Mucosa of rectum (tissue), 2 donors: ENCODE data around the gene NKX2-3.

Experiments used
- H3K27ac ChIP-seq, 2 donors: one replicate each; pipeline ENCODE4 v1.7.0; 2013; ENCODE audit warnings: inconsistent platforms in 2 of 2, low read depth in 2 of 2, low read length in 2 of 2
- H3K27me3 ChIP-seq, 2 donors: one replicate each; pipeline ENCODE4 v1.7.0; 2013; ENCODE audit warnings: low read length in 2 of 2; ENCODE audit not compliant: control insufficient read depth in 2 of 2, insufficient read depth in 2 of 2
- H3K36me3 ChIP-seq, 2 donors: one replicate each; pipeline ENCODE4 v1.7.0; 2013; ENCODE audit warnings: low read length in 2 of 2; ENCODE audit not compliant: control insufficient read depth in 2 of 2, insufficient read depth in 2 of 2
- H3K4me1 ChIP-seq, 2 donors: one replicate each; pipeline ENCODE4 v1.7.0; 2013; ENCODE audit warnings: low read length in 2 of 2, mild to moderate bottlenecking in 1 of 2; ENCODE audit not compliant: control insufficient read depth in 2 of 2, insufficient read depth in 2 of 2
- H3K4me3 ChIP-seq, 2 donors: one replicate each; pipeline ENCODE4 v1.7.0; 2013; ENCODE audit warnings: low read length in 2 of 2
- H3K9ac ChIP-seq, 2 donors: one replicate each; pipeline ENCODE4 v1.7.0; 2013; ENCODE audit warnings: low read length in 2 of 2, low read depth in 1 of 2, mild to moderate bottlenecking in 1 of 2
- H3K9me3 ChIP-seq, 2 donors: one replicate each; pipeline ENCODE4 v1.7.0; 2013; ENCODE audit warnings: low read length in 2 of 2; ENCODE audit not compliant: control insufficient read depth in 2 of 2
- donor health status: healthy.
- donor health status: Normal muscosa, but diverticular disease.

The NKX2-3 gene

DNA sequence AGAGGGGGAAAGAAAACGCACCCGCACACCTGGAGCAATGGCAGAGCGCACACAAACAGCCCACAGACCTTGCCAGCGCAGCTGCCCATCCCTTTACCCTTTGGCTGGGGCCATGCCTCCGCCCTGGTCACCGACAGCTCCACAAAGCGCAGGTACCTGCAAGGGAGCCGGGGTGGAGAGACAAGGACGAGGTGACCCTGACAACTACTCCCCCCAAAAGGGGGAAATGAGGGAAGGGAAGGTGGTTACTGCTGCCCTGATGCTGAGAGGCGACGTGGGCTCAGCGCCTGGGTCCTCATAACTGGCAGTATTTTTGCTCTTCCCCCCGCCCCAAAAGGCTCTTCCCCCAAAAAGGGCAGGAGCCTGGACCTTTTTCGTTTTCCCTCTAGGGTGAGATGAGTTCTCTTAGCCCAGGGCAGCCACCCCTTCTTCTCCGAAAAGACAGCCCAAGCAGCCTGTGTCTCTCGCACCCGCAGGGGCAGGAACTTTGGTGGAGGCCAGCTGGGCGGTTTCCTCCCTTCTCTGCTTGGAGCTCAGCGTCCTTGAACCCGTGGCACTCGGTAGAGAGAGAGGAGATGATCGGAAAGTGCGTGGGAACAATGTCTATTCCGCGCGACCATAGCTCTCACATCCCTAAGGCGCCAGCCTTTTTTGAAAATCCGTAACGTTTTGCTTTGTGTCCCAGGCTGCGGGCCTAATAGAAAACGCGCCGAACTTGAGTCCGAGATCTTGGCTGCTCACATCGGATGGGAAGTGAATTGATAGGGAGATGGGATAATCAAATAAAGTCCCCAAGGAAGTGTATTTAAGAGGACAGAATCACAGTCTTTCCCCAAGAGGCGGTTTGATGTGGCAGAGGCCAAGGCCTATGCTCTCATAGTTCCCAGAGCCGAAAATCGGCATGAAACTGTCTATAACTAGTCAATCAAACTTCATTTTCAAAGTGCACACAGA, 1.0 kb downstream of the NKX2-3 start:
- H3K4me1 ChIP-seq = peaks cover 27 to 32% of the 10 kb centered on the region in 2 donors

GRCh38 chr10:99534450-99534938, 1.8 kb downstream of the NKX2-3 start:
- Histone ChIP-seq H3K4me3 (peak overlapping the region; percentile 64 to 79), H3K9me3 (no peaks in the 10 kb centered on the region), H3K4me1 (peaks cover 27 to 32% of the 10 kb centered on the region in 2 donors), H3K9ac (peak overlapping the region; percentile 71 to 72), H3K36me3 (no peaks in the 10 kb centered on the region), H3K27me3 (peaks cover 78 to 86% of the 10 kb centered on the region in 2 donors), H3K27ac (peak overlapping the region; percentile 65 to 85)

More for the DNA sequence above, 1.0 kb downstream of the NKX2-3 start:
- peaks cover 75 to 86% of the 10 kb centered on the region in 2 donors for H3K27me3 ChIP-seq
- peak overlapping the region; percentile 64 to 79 for H3K4me3 ChIP-seq
- no peaks in the 10 kb centered on the region for H3K36me3 ChIP-seq
- H3K27ac ChIP-seq = peak overlapping the region; percentile 65 to 85
- peak overlapping the region; percentile 71 to 72 for H3K9ac ChIP-seq
- H3K9me3 ChIP-seq = no peaks in the 10 kb centered on the region

DNA sequence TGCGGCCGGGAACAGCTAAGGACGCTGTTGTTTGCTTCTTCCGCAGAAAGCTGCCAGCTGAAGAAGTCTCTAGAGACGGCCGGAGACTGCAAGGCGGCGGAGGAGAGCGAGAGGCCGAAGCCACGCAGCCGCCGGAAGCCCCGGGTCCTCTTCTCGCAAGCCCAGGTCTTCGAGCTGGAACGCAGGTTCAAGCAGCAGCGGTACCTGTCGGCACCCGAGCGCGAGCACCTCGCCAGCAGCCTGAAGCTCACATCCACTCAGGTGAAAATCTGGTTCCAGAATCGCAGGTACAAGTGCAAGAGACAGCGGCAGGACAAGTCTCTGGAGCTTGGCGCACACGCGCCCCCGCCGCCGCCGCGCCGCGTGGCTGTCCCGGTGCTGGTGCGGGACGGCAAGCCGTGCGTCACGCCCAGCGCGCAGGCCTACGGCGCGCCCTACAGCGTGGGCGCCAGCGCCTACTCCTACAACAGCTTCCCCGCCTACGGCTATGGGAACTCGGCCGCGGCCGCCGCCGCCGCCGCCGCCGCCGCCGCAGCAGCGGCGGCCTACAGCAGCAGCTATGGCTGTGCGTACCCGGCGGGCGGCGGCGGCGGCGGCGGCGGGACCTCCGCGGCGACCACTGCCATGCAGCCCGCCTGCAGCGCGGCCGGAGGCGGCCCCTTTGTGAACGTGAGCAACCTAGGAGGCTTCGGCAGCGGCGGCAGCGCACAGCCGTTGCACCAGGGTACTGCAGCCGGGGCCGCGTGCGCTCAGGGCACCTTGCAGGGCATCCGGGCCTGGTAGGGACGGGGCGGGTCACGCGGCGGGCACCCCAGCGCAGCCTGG, 2.4 kb downstream of the NKX2-3 start:
- Histone ChIP-seq H3K4me1 (peaks cover 27 to 32% of the 10 kb centered on the region in 2 donors), H3K27ac (peak overlapping the region; percentile 65 to 85), H3K9ac (peak overlapping the region; percentile 71 to 72), H3K36me3 (no peaks in the 10 kb centered on the region), H3K27me3 (peaks cover 78 to 85% of the 10 kb centered on the region in 2 donors), H3K9me3 (no peaks in the 10 kb centered on the region), H3K4me3 (peak overlapping the region; percentile 64 to 79)

- H3K36me3 ChIP-seq = no peaks in the 10 kb centered on the region
- peak overlapping the region; percentile 53 to 66 for H3K4me3 ChIP-seq
- peak overlapping the region; percentile 38 to 61 for H3K9ac ChIP-seq
- H3K4me1 ChIP-seq = peaks cover 30 to 38% of the 10 kb centered on the region in 2 donors
- peaks cover 76 to 78% of the 10 kb centered on the region in 2 donors for H3K27me3 ChIP-seq
- no peaks in the 10 kb centered on the region for H3K9me3 ChIP-seq
- H3K27ac ChIP-seq = peak overlapping the region; percentile 57 to 85
Observed at GRCh38 chr10:99535764-99536337, 3.1 kb downstream of the NKX2-3 start.

DNA sequence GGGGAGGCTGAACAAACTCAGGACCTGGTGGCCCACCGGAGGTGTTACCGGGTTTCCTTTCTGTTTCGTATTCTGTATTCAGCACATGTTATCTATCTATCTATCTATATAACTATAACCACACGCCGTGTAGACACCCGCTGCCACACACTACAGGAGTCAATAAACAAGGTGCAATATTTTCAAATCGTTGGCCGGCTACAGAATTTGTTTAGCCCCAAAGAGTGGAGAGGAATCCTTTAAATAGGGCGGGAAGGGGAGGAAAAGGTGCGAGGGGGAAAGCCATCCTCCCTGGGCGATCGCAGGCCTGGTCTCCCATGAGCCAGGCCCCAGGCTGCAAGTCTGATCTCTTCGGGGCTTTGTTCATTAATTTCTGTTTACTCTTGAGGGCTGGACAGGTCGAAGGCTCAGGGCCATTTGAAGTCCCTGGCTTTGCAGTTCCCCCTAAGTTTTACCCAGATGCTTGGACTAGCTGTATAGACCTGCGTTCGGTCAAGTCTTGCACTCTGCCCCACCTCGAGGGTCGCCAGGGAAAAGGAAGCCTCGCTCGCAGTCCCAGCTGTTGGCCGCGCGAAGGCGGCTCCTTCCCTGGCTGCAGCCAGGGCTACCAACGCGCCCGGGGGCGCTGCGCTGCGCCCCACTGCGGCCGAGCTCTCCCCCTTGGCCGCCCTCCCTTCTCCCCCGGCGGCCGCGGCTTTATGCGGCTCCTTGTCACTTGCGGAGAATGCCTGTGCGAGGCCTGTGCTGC, 3.8 kb downstream of the NKX2-3 start:
- H3K27me3 ChIP-seq = peaks cover 75 to 81% of the 10 kb centered on the region in 2 donors
- H3K4me3 ChIP-seq = peak overlapping the region; percentile 53 to 66
- H3K4me1 ChIP-seq = peaks cover 30 to 38% of the 10 kb centered on the region in 2 donors

GRCh38 chr10:99537086-99537988, 4.6 kb downstream of the NKX2-3 start:
- peak overlapping the region; percentile 57 to 85 for H3K27ac ChIP-seq
- H3K9me3 ChIP-seq = no peaks in the 10 kb centered on the region
- H3K4me3 ChIP-seq = peak overlapping the region; percentile 49 to 66
- no peaks in the 10 kb centered on the region for H3K36me3 ChIP-seq
- H3K4me1 ChIP-seq = peaks cover 30 to 38% of the 10 kb centered on the region in 2 donors
- H3K9ac ChIP-seq = peak overlapping the region in 1 of 2 donors; percentile 61
- H3K27me3 ChIP-seq = peaks cover 70 to 76% of the 10 kb centered on the region in 2 donors

More for the DNA sequence above, 3.8 kb downstream of the NKX2-3 start:
- no peaks in the 10 kb centered on the region for H3K36me3 ChIP-seq
- no peaks in the 10 kb centered on the region for H3K9me3 ChIP-seq
- H3K27ac ChIP-seq = peak overlapping the region; percentile 57 to 85
- H3K9ac ChIP-seq = peak overlapping the region in 1 of 2 donors; percentile 61

GRCh38 chr10:99537989-99538917, 5.5 kb downstream of the NKX2-3 start:
- Histone ChIP-seq H3K9me3 (no peaks in the 10 kb centered on the region), H3K36me3 (no peaks in the 10 kb centered on the region), H3K4me3 (peak overlapping the region; percentile 22 to 41), H3K4me1 (peaks cover 30% of the 10 kb centered on the region in 2 donors), H3K27ac (peak overlapping the region in 1 of 2 donors; percentile 38), H3K27me3 (peaks cover 62 to 73% of the 10 kb centered on the region in 2 donors), H3K9ac (peak overlapping the region in 1 of 2 donors; percentile 31)

- peak overlapping the region in 1 of 2 donors; percentile 17 for H3K27ac ChIP-seq
- H3K4me3 ChIP-seq = no peak overlapping the region
- H3K9ac ChIP-seq = no peak overlapping the region
- no peaks in the 10 kb centered on the region for H3K9me3 ChIP-seq
- H3K27me3 ChIP-seq = peaks cover 53 to 69% of the 10 kb centered on the region in 2 donors
- H3K36me3 ChIP-seq = no peaks in the 10 kb centered on the region
- H3K4me1 ChIP-seq = peaks cover 30% of the 10 kb centered on the region in 2 donors
Observed at GRCh38 chr10:99539120-99539519, 6.4 kb downstream of the NKX2-3 start.
